ENCODE measurements around the gene CACNA1D.

The CACNA1D gene

GRCh38 chr3:53616321-53616720, 121.9 kb downstream of the CACNA1D start:
- Histone ChIP-seq H3K4me3 (no peak overlapping the region), H3K27ac (no peak overlapping the region)
- DNase-seq (ENCODE audit: low spot score) = no peak
- TF ChIP-seq CTCF (IDR thresholded peaks at IDR 0.05) = no peak

- Histone ChIP-seq H3K4me3 (no peak overlapping the region), H3K27ac (no peak overlapping the region)
- DNase-seq (ENCODE audit: low spot score) = no peak
- TF ChIP-seq CTCF (IDR thresholded peaks at IDR 0.05) = no peak
Observed at GRCh38 chr3:53616971-53617892, 122.8 kb downstream of the CACNA1D start.

GRCh38 chr3:53617893-53618523, 123.6 kb downstream of the CACNA1D start:
- no peak for TF ChIP-seq CTCF (IDR thresholded peaks at IDR 0.05)
- no peak overlapping the region for H3K27ac ChIP-seq
- no peak for DNase-seq (ENCODE audit: low spot score)
- H3K4me3 ChIP-seq = no peak overlapping the region

GRCh38 chr3:53618524-53618906, 124.1 kb downstream of the CACNA1D start:
- no peak for TF ChIP-seq CTCF (IDR thresholded peaks at IDR 0.05)
- Histone ChIP-seq H3K4me3 (no peak overlapping the region), H3K27ac (no peak overlapping the region)
- DNase-seq (ENCODE audit: low spot score) = no peak

- Histone ChIP-seq H3K4me3 (no peak overlapping the region), H3K27ac (no peak overlapping the region)
- TF ChIP-seq CTCF (IDR thresholded peaks at IDR 0.05) = no peak
- no peak for DNase-seq (ENCODE audit: low spot score)
Observed at GRCh38 chr3:53618936-53619335, 124.5 kb downstream of the CACNA1D start.

- no peak for TF ChIP-seq CTCF (IDR thresholded peaks at IDR 0.05)
- H3K4me3 ChIP-seq = no peak overlapping the region
- H3K27ac ChIP-seq = no peak overlapping the region
- no peak for DNase-seq (ENCODE audit: low spot score)
Observed at GRCh38 chr3:53624061-53624857, 129.8 kb downstream of the CACNA1D start.

Measured in coronary artery (tissue), 2 donors.